ENCODE measurements around the gene CCHCR1.

- TF ChIP-seq CTCF (IDR thresholded peaks at IDR 0.05) (no peak), POLR2A (IDR thresholded peaks at IDR 0.05) (no peak)
Observed at GRCh38 chr6:31139599-31139998, 18.0 kb downstream of the CCHCR1 start.

All from tibial nerve (tissue), 3 donors.